Spleen (tissue), 11 donors: ENCODE results near the gene ORC2. TPM values are rescaled to one million over a fixed set of nuclear protein-coding genes. Genes with fewer than 3 reads are reported as not detected.
"Not testable (repeated sequence)": the region's sequence is repeated elsewhere in the genome, so short reads cannot be mapped to it uniquely, and the experiment has no call there.

Source experiments
- DNase-seq: peaks from one replicate; pipeline ENCODE4 v3.0.0-alpha.2; 2020
- H3K27ac ChIP-seq, 8 donors: fragments of 200-600 bp; sonication (generic) in 7 of 8; 1 replicate in 4 of 8; 2 replicates in 4 of 8; pipeline versions ENCODE4 v1.5.0 to v1.8.0; 2016 to 2021; ENCODE audit warnings: inconsistent platforms in 4 of 8, mild to moderate bottlenecking in 4 of 8, moderate library complexity in 1 of 8
- H3K27me3 ChIP-seq, 7 donors: fragments of 200-600 bp; sonication (generic) in 6 of 7; replicated peaks in 1 of 7; 1 replicate in 4 of 7; 2 replicates in 3 of 7; pipeline versions ENCODE4 v1.5.0 to v1.8.0; 2016 to 2021; ENCODE audit warnings: inconsistent platforms in 3 of 7, mild to moderate bottlenecking in 1 of 7
- H3K36me3 ChIP-seq, 6 donors: fragments of 200-600 bp; sonication (generic) in 5 of 6; 1 replicate in 4 of 6; 2 replicates in 2 of 6; pipeline versions ENCODE4 v1.5.0 to v1.8.0; 2016 to 2021; ENCODE audit warnings: inconsistent platforms in 2 of 6
- H3K4me1 ChIP-seq, 6 donors: fragments of 200-600 bp; sonication (generic) in 5 of 6; 1 replicate in 3 of 6; 2 replicates in 3 of 6; pipeline versions ENCODE4 v1.5.0 to v1.8.0; 2016 to 2021; ENCODE audit warnings: inconsistent platforms in 3 of 6
- H3K4me3 ChIP-seq, 8 donors: fragments of 200-600 bp; sonication (generic) in 7 of 8; 1 replicate in 4 of 8; 2 replicates in 4 of 8; pipeline versions ENCODE4 v1.5.0 to v1.8.0; 2016 to 2021; ENCODE audit warnings: inconsistent platforms in 4 of 8, mild to moderate bottlenecking in 4 of 8, moderate library complexity in 2 of 8
- H3K9me3 ChIP-seq, 8 donors: fragments of 200-600 bp; sonication (generic) in 7 of 8; 1 replicate in 4 of 8; 2 replicates in 4 of 8; pipeline versions ENCODE4 v1.5.0 to v1.8.0; 2016 to 2021; ENCODE audit warnings: inconsistent platforms in 4 of 8
- POLR2A ChIP-seq, 3 donors: fragments of 450-650 bp; IDR thresholded peaks; one replicate each; pipeline ENCODE4 v1.5.1; 2017; ENCODE audit warnings: antibody characterized with exemption in 3 of 3, mild to moderate bottlenecking in 1 of 3
- POLR2AphosphoS5 ChIP-seq, 3 donors: sonication (generic); formaldehyde crosslinking; IDR thresholded peaks; one replicate each; pipeline ENCODE4 v1.5.1; 2017; ENCODE audit warnings: antibody characterized with exemption in 3 of 3
- WGBS, 5 donors: extraction: QIAGEN DNeasy Blood & Tissue Kit in 3 of 5; methylation state at CpG; one replicate each; pipeline versions ENCODE4 v1.1.5 to v1.1.7; 2013 to 2018; 5-methylcytosine and 5-hydroxymethylcytosine counted together
- intact Hi-C: fragments of 100-400 bp; cut with DNase I; formaldehyde crosslinking; loops from one replicate; pipeline ENCODE4 v1.15.0; 2023; ENCODE audit warnings: low total_unique reads
- polyA plus RNA-seq, 3 donors: library from polyadenylated mRNA; stranded (reverse); fragments of 200-250 nt; gene quantifications; one replicate each; pipeline ENCODE4 v1.2.1, GENCODE V29; 2013
- total RNA-seq, 7 donors: library from RNA; depleted of rRNA in 3 of 7; stranded (reverse); fragments of >200 nt in 3 of 7; fragmentation: NEBNext Ultra II Directional in 4 of 7; extraction: Animal tissue kit (Norgen Biotek cat#: 25700) in 4 of 7; gene quantifications; one replicate each; pipeline versions ENCODE4 v1.1.0 to v1.2.1, GENCODE V29; 2016 to 2021
- TF ChIP-seq, protein P1 (sequence below), 11 experiments: fragments of 200-600 bp in 7 of 11; fragments of 450-650 bp in 4 of 11; sonication (generic) in 4 of 11; IDR thresholded peaks in 8 of 11; conservative IDR thresholded peaks in 3 of 11; 1 replicate in 7 of 11; 2 replicates in 4 of 11; pipeline versions ENCODE4 v1.4.0 to v1.8.0; 2016 to 2021; ENCODE audit warnings: antibody characterized with exemption in 11 of 11, inconsistent platforms in 4 of 11, mild to moderate bottlenecking in 1 of 11
- donor health status: healthy with polysubstance abuse.
- donor health status: DM: no; HTN: no; CAD: no; lungs with moderate emphysema.
- donor health status: DM: no; HTN: no; CAD: no.
- donor health status: Bipolar disorder and iron deficiency.
- donor health status: healthy.
- donor health status: DM: no; HTN: no; CAD: no.
- donor health status: DM: yes; HTN: yes; CAD: no.

ORC2 gene
- total and polyA plus RNA-seq, 10 donors = 6.9 to 39.1 (median 31.9) TPM

DNA sequence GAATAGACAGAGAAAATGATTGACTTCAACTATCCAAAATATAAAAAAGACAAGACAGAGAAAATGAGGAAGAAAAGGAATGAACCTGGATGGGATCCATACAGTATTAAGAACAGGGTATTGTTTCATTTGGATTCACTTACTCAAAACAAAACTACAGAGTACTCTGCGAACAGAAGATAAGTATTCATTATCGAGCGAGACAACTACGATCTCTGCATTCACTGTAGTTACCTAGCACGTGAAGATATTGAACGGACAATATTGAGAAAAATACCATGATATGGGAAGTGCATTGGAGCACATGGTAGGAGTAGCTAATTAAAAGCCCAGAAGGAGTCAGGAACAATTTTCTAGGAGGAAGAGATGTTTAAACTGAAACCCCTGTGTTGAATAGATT lies 1.0 kb upstream of the ORC2 start:
- Histone ChIP-seq H3K4me3 (peak overlapping the region; percentile 82 to 99 (median 94)), H3K27ac (peak overlapping the region in 3 of 8 donors; percentile 91 to 95 (median 95)), H3K36me3 (peaks cover 0 to 5% (median 0%) of the 10 kb centered on the region in 6 donors), H3K4me1 (peaks cover 10 to 75% (median 41%) of the 10 kb centered on the region in 6 donors), H3K27me3 (no peaks in the 10 kb centered on the region), H3K9me3 (no peaks in the 10 kb centered on the region)
- no peak for DNase-seq
- TF ChIP-seq POLR2A (IDR thresholded peaks at IDR 0.05) = no peak
- TF ChIP-seq, protein P1, sequence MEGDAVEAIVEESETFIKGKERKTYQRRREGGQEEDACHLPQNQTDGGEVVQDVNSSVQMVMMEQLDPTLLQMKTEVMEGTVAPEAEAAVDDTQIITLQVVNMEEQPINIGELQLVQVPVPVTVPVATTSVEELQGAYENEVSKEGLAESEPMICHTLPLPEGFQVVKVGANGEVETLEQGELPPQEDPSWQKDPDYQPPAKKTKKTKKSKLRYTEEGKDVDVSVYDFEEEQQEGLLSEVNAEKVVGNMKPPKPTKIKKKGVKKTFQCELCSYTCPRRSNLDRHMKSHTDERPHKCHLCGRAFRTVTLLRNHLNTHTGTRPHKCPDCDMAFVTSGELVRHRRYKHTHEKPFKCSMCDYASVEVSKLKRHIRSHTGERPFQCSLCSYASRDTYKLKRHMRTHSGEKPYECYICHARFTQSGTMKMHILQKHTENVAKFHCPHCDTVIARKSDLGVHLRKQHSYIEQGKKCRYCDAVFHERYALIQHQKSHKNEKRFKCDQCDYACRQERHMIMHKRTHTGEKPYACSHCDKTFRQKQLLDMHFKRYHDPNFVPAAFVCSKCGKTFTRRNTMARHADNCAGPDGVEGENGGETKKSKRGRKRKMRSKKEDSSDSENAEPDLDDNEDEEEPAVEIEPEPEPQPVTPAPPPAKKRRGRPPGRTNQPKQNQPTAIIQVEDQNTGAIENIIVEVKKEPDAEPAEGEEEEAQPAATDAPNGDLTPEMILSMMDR (IDR thresholded peaks at IDR 0.05 in 8 of 11, conservative IDR thresholded peaks at IDR 0.05 in 3 of 11) = no peak
- no peak for TF ChIP-seq POLR2AphosphoS5 (IDR thresholded peaks at IDR 0.05)
- WGBS, 5 donors = 59 to 79% (median 74%) methylated on average over 6 of the region's 6 CpGs
- intact Hi-C loops = no loop called here

DNA sequence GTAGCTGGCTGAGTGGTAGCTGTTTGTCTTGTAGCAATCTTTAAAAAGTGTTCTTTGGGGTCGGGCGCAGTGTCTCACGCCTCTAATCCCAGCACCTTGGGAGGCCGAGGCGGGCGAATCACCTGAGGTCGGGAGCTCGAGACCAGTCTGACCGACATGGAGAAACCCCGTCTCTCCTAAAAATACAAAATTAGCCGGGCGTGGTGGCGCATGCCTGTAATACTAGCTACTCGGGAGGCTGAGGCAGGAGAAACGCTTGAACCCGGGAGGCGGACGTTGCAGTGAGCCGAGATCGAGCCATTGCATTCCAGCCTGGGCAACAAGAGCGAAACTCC lies 425 bp upstream of the ORC2 start:
- H3K27me3 ChIP-seq, H3K9me3 ChIP-seq, intact Hi-C loops, H3K36me3 ChIP-seq: not testable (repeated sequence)
- peak overlapping the region; percentile 82 to 99 (median 94) for H3K4me3 ChIP-seq
- H3K27ac ChIP-seq = peak overlapping the region; percentile 83 to 95 (median 92)
- WGBS, 5 donors = 0 to 1% (median 0%) methylated on average over 21 of the region's 21 CpGs
- H3K4me1 ChIP-seq = peaks cover 10 to 76% (median 41%) of the 10 kb centered on the region in 6 donors
- peak; percentile 81 for DNase-seq

DNA sequence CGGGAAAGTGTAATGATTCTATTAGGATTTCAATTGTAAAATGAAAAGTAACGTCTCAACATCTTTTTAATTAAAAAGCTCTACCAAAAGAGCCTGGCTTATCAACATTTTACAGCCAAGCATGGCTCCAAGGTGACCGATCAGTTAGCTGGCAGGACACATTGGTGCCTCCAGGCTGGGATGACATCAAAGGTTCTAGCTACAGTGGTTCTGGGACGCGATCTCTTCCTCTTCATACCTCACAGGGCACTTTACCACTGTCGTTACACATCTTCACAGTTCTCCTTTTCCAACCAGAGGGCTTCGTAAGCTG lies 693 bp downstream of the ORC2 start:
- H3K27me3 ChIP-seq = no peaks in the 10 kb centered on the region
- intact Hi-C loops = no loop called here
- peaks cover 10 to 69% (median 35%) of the 10 kb centered on the region in 6 donors for H3K4me1 ChIP-seq
- no peaks in the 10 kb centered on the region for H3K9me3 ChIP-seq
- peak overlapping the region; percentile 82 to 99 (median 94) for H3K4me3 ChIP-seq
- H3K27ac ChIP-seq = peak overlapping the region; percentile 83 to 95 (median 92)
- 2 to 6% (median 5%) methylated on average over 7 of the region's 7 CpGs for WGBS, 5 donors
- H3K36me3 ChIP-seq = peaks cover 0 to 21% (median 7%) of the 10 kb centered on the region in 6 donors
- TF ChIP-seq, protein P1 (IDR thresholded peaks at IDR 0.05 in 8 of 11, conservative IDR thresholded peaks at IDR 0.05 in 3 of 11) = no peak
- TF ChIP-seq POLR2A (IDR thresholded peaks at IDR 0.05) = no peak
- no peak for TF ChIP-seq POLR2AphosphoS5 (IDR thresholded peaks at IDR 0.05)
- DNase-seq = no peak

DNA sequence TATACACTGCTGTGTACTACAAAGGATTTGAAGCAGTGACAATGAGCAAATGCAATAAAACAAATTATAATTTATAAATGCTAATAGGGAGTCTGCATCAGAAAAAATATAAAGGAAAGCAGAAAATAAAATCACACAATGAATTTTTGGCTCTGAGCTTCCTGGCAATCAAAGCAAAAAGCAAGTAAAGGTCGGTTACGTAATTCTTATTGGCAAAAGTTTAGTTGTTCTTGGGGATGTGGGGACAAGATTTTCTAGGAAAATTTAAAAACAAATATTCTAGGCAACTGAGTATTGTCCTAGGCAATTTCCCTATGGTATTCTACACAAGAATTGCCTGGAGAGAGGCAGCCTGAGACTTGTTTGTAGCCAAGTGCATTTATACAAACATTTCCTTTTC lies 1.8 kb downstream of the ORC2 start:
- H3K27me3 ChIP-seq = no peaks in the 10 kb centered on the region
- WGBS, 5 donors = 48 to 74% (median 56%) methylated on average over 2 of the region's 2 CpGs
- H3K9me3 ChIP-seq = no peaks in the 10 kb centered on the region
- TF ChIP-seq POLR2AphosphoS5 (IDR thresholded peaks at IDR 0.05) (no peak), POLR2A (IDR thresholded peaks at IDR 0.05) (no peak)
- TF ChIP-seq, protein P1 (IDR thresholded peaks at IDR 0.05 in 8 of 11, conservative IDR thresholded peaks at IDR 0.05 in 3 of 11) = no peak
- no peak overlapping the region for H3K27ac ChIP-seq
- H3K4me1 ChIP-seq = peaks cover 10 to 68% (median 35%) of the 10 kb centered on the region in 6 donors
- H3K4me3 ChIP-seq = peak overlapping the region in 3 of 8 donors; percentile 82 to 99 (median 87)
- H3K36me3 ChIP-seq = peaks cover 4 to 32% (median 17%) of the 10 kb centered on the region in 6 donors
- no peak for DNase-seq
- intact Hi-C loops = no loop called here

DNA sequence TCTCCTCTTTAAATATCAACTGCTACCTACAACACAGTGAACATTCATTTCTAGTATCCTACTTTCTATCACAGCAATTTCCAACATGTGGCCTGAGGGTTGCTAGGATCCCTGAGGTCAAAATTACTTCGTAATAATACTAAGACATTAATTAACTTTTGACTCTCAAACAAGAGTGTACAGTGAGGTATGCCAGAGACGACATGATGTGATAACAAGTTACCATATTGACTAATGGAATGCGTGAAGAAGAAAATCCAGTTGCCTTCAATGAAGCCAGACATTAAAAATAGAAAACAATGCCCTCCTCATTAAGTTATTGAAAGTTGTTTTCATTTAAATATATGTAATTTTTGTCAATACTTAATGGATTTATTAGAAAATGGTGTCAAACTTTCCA lies 13.1 kb downstream of the ORC2 start:
- no peaks in the 10 kb centered on the region for H3K9me3 ChIP-seq
- intact Hi-C loops = no loop called here
- no peaks in the 10 kb centered on the region for H3K27me3 ChIP-seq
- no peaks in the 10 kb centered on the region for H3K4me1 ChIP-seq
- DNase-seq = no peak
- 92 to 97% (median 94%) methylated on average over 3 of the region's 3 CpGs for WGBS, 5 donors
- H3K4me3 ChIP-seq = no peak overlapping the region
- TF ChIP-seq, protein P1 (IDR thresholded peaks at IDR 0.05 in 8 of 11, conservative IDR thresholded peaks at IDR 0.05 in 3 of 11) = no peak
- no peak for TF ChIP-seq POLR2A (IDR thresholded peaks at IDR 0.05)
- peaks cover 4 to 100% (median 76%) of the 10 kb centered on the region in 6 donors for H3K36me3 ChIP-seq
- no peak overlapping the region for H3K27ac ChIP-seq
